ES-I3 (cell line): Measurements from ENCODE around the gene PHF2.

Experiments
- H3K36me3 ChIP-seq: 2 replicates; pipeline ENCODE4 v1.6.1; 2013; ENCODE audit warnings: mild to moderate bottlenecking, low read length, control low read depth, moderate library complexity; ENCODE audit not compliant: insufficient read depth
- H3K4me1 ChIP-seq: 2 replicates; pipeline ENCODE4 v1.6.1; 2013; ENCODE audit warnings: mild to moderate bottlenecking, control low read depth, low read length; ENCODE audit not compliant: insufficient read depth
- H3K9ac ChIP-seq: 2 replicates; pipeline ENCODE4 v1.6.1; 2013; ENCODE audit warnings: low read depth, mild to moderate bottlenecking, low read length, moderate library complexity
- H3K9me3 ChIP-seq: 2 replicates; pipeline ENCODE4 v1.6.1; 2013; ENCODE audit warnings: mild to moderate bottlenecking, low read length, moderate library complexity; ENCODE audit not compliant: control insufficient read depth, insufficient read depth

The PHF2 gene

GRCh38 chr9:93686880-93687236 is 110.5 kb downstream of the PHF2 start:
- Histone ChIP-seq H3K9ac (no peak overlapping the region), H3K4me1 (no peaks in the 10 kb centered on the region; the same call in 1 of the 2 replicates), H3K9me3 (peaks cover 5% of the 10 kb centered on the region), H3K36me3 (no peaks in the 10 kb centered on the region)

GRCh38 chr9:93690618-93691017 is 114.2 kb downstream of the PHF2 start:
- Histone ChIP-seq H3K4me1 (no peaks in the 10 kb centered on the region), H3K36me3 (no peaks in the 10 kb centered on the region), H3K9me3 (peaks cover 5% of the 10 kb centered on the region), H3K9ac (no peak overlapping the region)

GRCh38 chr9:93693129-93693528 is 116.7 kb downstream of the PHF2 start:
- Histone ChIP-seq H3K4me1 (no peaks in the 10 kb centered on the region), H3K36me3 (no peaks in the 10 kb centered on the region), H3K9ac (no peak overlapping the region), H3K9me3 (peaks cover 10% of the 10 kb centered on the region)

DNA sequence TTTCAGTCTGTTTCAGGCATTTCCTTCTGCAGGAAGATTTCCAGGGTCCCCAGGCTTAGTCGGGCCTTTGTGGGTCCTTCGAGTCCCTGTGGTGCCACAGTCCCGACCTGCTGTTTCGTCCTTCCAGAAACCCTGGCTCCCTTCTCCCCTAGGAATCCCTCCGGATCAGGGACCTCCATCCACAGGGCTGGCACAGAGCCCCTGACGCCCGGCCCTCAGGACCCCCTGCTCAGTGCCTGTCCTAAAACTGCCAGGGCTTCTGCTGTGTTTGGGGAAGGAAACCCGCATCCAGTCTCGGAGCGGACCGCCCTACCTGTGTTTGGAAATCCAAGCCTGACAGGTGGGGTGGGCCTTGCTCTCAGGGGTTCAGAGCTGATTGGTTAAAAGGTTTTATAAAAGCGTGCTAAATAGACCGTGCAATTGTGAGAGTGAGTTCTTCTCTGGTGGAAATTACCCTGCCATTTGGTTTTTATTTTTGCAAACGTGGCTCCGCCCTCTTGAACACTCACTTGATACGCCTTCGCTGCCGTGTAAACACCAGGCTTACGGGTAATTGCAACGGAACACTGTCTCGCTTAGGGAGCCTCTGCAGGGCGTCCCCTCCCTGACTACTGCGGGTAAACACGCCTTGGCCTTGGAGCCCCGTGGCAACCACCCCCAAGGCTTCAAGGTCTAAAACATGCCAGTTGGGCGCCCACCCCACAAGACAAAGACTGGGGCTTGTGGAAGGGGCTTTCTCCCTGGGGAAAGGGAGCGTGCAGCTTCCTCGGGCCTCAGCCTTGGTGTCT is 121.2 kb downstream of the PHF2 start:
- H3K4me1 ChIP-seq, result no peaks in the 10 kb centered on the region
- H3K36me3 ChIP-seq, result no peaks in the 10 kb centered on the region
- no peak overlapping the region for H3K9ac ChIP-seq
- H3K9me3 ChIP-seq, result peaks cover 14% of the 10 kb centered on the region

DNA sequence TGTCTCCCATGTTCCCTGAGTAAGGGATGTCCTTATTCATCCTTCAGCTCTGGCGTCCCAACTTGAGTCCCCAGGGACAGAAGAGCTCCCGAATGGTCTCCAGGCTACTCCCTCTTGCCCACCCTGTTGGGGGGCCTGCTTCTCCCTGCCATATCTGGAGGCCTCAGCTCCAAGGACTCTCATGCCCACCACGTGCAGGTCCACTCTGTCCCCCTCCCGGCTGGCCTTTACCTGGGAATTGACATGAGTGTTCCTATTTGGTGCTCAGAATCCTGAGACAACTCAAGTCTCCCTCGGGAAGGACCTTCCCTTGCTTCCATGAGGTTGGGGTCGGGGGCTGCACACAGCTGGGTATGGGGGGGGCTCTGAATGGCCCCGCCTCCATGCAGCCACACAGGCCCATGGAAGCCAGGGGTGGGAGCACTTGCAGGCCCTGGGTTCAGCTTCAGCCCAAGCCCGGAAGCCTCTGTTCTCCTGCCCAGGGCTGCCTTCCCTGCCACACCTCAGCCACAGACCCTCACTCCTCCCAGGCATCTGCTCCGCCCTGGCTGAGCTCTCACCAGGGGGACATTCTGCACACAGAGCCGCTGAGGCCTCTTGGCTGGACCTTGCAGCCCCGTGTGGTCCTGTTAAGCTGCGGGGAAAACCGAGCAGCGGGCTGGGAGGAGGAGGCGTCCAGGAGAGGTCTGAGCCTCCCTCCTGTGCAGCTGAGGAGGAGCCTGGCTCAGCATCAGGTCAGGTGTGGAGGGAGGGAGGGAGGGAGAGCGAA is 121.9 kb downstream of the PHF2 start:
- H3K9ac ChIP-seq, result no peak overlapping the region
- H3K9me3 ChIP-seq, result peaks cover 14% of the 10 kb centered on the region
- H3K4me1 ChIP-seq, result no peaks in the 10 kb centered on the region
- no peaks in the 10 kb centered on the region for H3K36me3 ChIP-seq

DNA sequence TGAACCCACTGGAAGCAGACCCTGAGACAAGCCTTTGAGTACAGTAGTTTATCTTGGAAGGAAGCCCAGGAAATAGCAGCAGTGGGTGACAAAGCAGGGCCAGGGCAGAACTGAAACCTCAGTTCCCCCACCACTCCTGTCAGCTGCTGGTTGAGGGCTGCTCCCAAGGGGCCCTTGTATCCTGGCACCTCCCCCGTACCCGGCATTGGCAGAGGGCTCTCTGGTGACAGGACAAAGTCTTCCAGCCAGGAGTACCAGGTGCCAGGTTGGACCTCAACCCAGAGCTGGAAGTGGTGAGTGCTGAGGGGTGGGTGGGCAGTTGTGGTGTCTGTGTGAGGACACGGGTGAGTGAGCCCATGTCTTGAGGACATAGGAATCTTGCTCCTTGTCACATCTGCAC is 123.3 kb downstream of the PHF2 start:
- Histone ChIP-seq H3K4me1 (no peaks in the 10 kb centered on the region), H3K9me3 (peaks cover 14% of the 10 kb centered on the region), H3K36me3 (no peaks in the 10 kb centered on the region), H3K9ac (no peak overlapping the region)

DNA sequence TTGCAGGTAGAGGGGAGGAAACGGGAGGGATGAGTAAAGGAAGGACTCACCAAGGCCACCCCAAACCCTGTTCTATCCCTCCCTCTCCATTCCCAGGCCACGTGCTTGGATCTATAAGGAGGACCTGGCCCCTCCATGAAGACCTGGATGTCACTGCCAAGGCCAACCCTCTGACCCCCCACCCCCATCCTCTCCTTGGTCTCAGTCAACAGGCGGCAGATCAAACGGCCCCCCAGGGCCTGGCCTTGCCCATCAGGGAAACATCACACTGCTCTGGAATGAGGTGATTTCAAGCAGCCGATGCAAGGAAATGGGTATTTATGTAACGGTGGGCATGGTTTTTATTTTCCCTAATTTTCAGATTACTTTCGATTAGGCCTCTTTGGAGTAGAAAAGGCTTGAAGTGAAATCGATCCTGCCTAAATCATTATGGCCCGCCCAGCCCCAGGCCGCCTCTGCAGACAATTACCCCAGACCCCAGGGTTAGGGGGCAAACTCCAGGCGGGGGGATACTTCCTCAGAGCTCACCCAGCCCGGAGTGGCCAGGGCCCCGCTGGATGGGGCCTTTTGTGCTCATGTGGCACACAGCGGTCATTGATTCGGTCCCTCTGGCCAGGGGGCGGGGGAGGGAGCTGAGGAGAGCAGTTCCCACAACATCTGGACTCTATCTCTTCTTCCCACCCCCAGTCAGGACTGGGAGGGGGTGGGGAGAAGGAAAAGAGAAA is 125.3 kb downstream of the PHF2 start:
- Histone ChIP-seq H3K9me3 (peaks cover 8% of the 10 kb centered on the region; the same call in 1 of the 2 replicates), H3K4me1 (no peaks in the 10 kb centered on the region), H3K36me3 (no peaks in the 10 kb centered on the region), H3K9ac (no peak overlapping the region)

DNA sequence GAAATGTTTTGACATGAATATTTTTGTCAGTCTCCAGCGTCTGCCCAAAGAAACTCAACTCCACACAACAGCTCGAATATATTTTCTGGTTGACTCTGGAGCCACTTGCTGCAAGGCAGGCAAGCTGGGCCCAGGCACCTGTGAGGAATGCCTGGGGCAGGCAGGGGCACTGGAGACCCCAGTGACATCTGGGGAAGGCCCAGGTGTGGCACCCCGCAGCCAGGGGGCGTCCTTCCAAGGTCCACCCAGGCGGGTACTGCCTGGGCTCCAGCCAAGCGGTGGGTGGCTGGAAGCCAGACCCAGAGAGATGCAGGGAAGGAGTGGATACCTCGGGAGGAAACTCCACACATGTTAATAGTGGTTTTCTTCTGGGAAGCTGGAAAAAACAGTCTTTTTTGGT is 125.9 kb downstream of the PHF2 start:
- no peaks in the 10 kb centered on the region for H3K4me1 ChIP-seq
- H3K9me3 ChIP-seq, result peaks cover 8% of the 10 kb centered on the region; the same call in 1 of the 2 replicates
- H3K9ac ChIP-seq, result no peak overlapping the region
- H3K36me3 ChIP-seq, result no peaks in the 10 kb centered on the region; the same call in 1 of the 2 replicates

- H3K9ac ChIP-seq, result no peak overlapping the region
- H3K4me1 ChIP-seq, result no peaks in the 10 kb centered on the region
- no peaks in the 10 kb centered on the region; the same call in 1 of the 2 replicates for H3K36me3 ChIP-seq
- no peaks in the 10 kb centered on the region; the same call in 1 of the 2 replicates for H3K9me3 ChIP-seq
Observed at GRCh38 chr9:93708289-93708986, 132.1 kb downstream of the PHF2 start.

GRCh38 chr9:93708987-93709302 is 132.6 kb downstream of the PHF2 start:
- Histone ChIP-seq H3K9me3 (no peaks in the 10 kb centered on the region; the same call in 1 of the 2 replicates), H3K4me1 (no peaks in the 10 kb centered on the region)

DNA sequence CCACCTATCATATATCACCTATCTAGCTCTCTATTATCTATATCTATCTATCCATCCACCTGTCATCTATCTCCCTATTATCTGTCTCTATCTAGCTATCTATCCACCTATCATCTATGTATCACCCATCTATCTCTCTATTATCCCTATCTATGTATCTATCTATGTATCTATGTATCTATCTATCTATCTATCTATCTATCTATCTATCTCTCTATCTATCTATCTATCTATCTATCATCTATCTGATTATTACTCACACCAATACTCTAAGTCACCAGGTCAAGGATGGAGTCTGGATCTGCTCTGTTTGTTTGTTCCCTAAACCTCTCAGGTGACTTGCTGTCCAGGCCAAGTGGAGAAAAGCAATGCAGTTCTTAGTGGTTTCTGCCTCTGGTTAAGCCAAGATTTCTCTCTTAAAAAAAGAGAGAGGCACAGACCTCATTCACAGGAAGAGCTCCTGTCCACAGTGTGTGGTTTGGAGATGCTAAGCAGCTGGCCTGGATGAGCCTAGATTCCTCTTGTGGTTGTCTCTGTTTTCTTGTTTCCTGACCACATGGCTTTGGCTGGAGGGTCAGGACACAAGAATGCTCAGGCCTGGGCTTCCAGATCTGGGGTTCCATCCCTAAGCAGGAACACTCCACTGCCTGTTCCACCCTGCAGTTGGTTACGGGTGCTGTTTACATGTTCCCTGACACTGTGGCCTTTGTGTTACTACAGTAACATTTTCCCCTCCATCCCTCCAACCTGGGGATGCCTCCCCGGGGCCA is 133.4 kb downstream of the PHF2 start:
- H3K36me3 ChIP-seq, result no peaks in the 10 kb centered on the region; the same call in 1 of the 2 replicates
- no peaks in the 10 kb centered on the region; the same call in 1 of the 2 replicates for H3K9me3 ChIP-seq
- H3K4me1 ChIP-seq, result no peaks in the 10 kb centered on the region
- no peak overlapping the region for H3K9ac ChIP-seq

More at GRCh38 chr9:93708987-93709302, 132.6 kb downstream of the PHF2 start:
- H3K9ac ChIP-seq, result no peak overlapping the region
- no peaks in the 10 kb centered on the region; the same call in 1 of the 2 replicates for H3K36me3 ChIP-seq

- Histone ChIP-seq H3K36me3 (no peaks in the 10 kb centered on the region; the same call in 1 of the 2 replicates), H3K9ac (no peak overlapping the region), H3K4me1 (no peaks in the 10 kb centered on the region), H3K9me3 (no peaks in the 10 kb centered on the region; the same call in 1 of the 2 replicates)
Observed at GRCh38 chr9:93710370-93710723, 134.0 kb downstream of the PHF2 start.

DNA sequence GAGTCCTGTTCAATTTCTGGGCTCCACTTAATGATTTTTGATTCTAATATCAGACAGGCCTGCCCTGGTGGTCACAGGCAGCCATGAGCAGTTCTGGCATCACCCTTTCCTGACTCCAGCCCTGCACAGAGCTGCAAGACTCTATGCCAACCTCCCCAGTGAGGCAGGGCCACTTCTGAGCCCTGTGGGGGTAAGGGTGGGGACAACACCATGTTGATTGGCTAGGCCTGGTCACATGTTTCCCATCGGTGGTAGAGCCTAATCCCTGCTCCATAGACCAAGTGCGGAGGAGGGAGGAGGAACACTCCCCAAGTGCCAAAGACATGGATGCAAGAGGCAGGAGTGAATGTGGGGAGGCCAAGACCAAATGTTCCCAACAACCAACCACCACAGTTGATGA is 134.6 kb downstream of the PHF2 start:
- H3K4me1 ChIP-seq, result no peaks in the 10 kb centered on the region
- no peaks in the 10 kb centered on the region; the same call in 1 of the 2 replicates for H3K36me3 ChIP-seq
- H3K9ac ChIP-seq, result no peak overlapping the region
- H3K9me3 ChIP-seq, result no peaks in the 10 kb centered on the region; the same call in 1 of the 2 replicates
